Left forelimb (tissue), 1 donor: ENCODE data around the gene MKLN1.
"Not testable (repeated sequence)": the region's sequence is repeated elsewhere in the genome, so short reads cannot be mapped to it uniquely, and the experiment has no call there.

Experiments
- DNase-seq: peaks from one replicate; pipeline ENCODE4 v3.0.0-alpha.2; 2018; ENCODE audit warnings: low spot score

Gene MKLN1

GRCh38 chr7:131312838-131313237 is 14.8 kb upstream of the MKLN1 start:
- no peak for DNase-seq

GRCh38 chr7:131320603-131321002 is 7.1 kb upstream of the MKLN1 start:
- no peak for DNase-seq

- DNase-seq: no peak
These were observed 6.0 kb upstream of the MKLN1 start for GRCh38 chr7:131321656-131322055.

- DNase-seq: no peak
These were observed 5.6 kb upstream of the MKLN1 start for GRCh38 chr7:131322061-131322460.

- DNase-seq: no peak
These were observed 4.8 kb upstream of the MKLN1 start for GRCh38 chr7:131322861-131323260.

- DNase-seq: no peak
These were observed 2.4 kb upstream of the MKLN1 start for GRCh38 chr7:131325179-131325840.

- DNase-seq: no peak
These were observed 1.1 kb upstream of the MKLN1 start for GRCh38 chr7:131326576-131326975.

GRCh38 chr7:131327049-131327625 is 539 bp upstream of the MKLN1 start:
- DNase-seq: no peak

GRCh38 chr7:131328377-131329175 is 900 bp downstream of the MKLN1 start:
- no peak for DNase-seq

- DNase-seq: no peak
These were observed 1.5 kb downstream of the MKLN1 start for GRCh38 chr7:131329176-131329570.

- DNase-seq: no peak
These were observed 2.6 kb downstream of the MKLN1 start for GRCh38 chr7:131330299-131330698.

GRCh38 chr7:131331806-131332205 is 4.1 kb downstream of the MKLN1 start:
- no peak for DNase-seq

- DNase-seq: not testable (repeated sequence)
These were observed 5.1 kb downstream of the MKLN1 start for GRCh38 chr7:131332729-131333128.

GRCh38 chr7:131335639-131336381 is 8.1 kb downstream of the MKLN1 start:
- no peak for DNase-seq

- DNase-seq: no peak
These were observed 9.3 kb downstream of the MKLN1 start for GRCh38 chr7:131336956-131337355.

GRCh38 chr7:131338173-131338572 is 10.5 kb downstream of the MKLN1 start:
- no peak for DNase-seq

GRCh38 chr7:131338691-131339390 is 11.2 kb downstream of the MKLN1 start:
- no peak for DNase-seq

GRCh38 chr7:131341690-131342089 is 14.0 kb downstream of the MKLN1 start:
- DNase-seq: no peak

GRCh38 chr7:131342864-131343442 is 15.3 kb downstream of the MKLN1 start:
- DNase-seq: no peak

- DNase-seq: no peak
These were observed 19.4 kb downstream of the MKLN1 start for GRCh38 chr7:131346885-131347592.

GRCh38 chr7:131352032-131352431 is 24.4 kb downstream of the MKLN1 start:
- no peak for DNase-seq
